Bronchial epithelial cell (primary cell): Measurements from ENCODE around the gene C2orf49. TPM values are rescaled to one million over a fixed set of nuclear protein-coding genes. Genes with fewer than 3 reads are reported as not detected.
A peak's percentile ranks its signal among the peaks of the same experiment; 100 is the strongest.

Source experiments
- DNase-seq: peaks from one replicate; pipeline ENCODE4 v3.0.0-alpha.2; 2010; ENCODE audit warnings: low read depth
- FAIRE-seq: peaks from 2 replicates; lab custom pipeline; 2011; peaks lifted over from hg19 to GRCh38; lab: Jason Lieb, UNC
- H3K27me3 ChIP-seq: 2 replicates; pipeline ENCODE4 v1.5.1; 2011; ENCODE audit warnings: low read length; ENCODE audit not compliant: control insufficient read depth, insufficient read depth
- H3K36me3 ChIP-seq: 2 replicates; pipeline ENCODE4 v1.5.1; 2011; ENCODE audit warnings: low read length; ENCODE audit not compliant: control insufficient read depth, insufficient read depth
- H3K4me3 ChIP-seq: 2 replicates; pipeline ENCODE4 v1.5.1; 2011; ENCODE audit warnings: mild to moderate bottlenecking, low read depth, low read length, control low read depth
- total RNA-seq: library from RNA; depleted of rRNA; stranded (reverse); fragments of >200 nt; gene quantifications from 2 replicates; pipeline ENCODE4 v1.2.1, GENCODE V29; 2014
- TF ChIP-seq, protein P1 (sequence below): IDR thresholded peaks from 2 replicates; pipeline ENCODE4 v1.5.1; 2011; ENCODE audit warnings: mild to moderate bottlenecking, moderate library complexity, low read length, control low read depth, inconsistent platforms; ENCODE audit not compliant: insufficient read depth, severe bottlenecking

The C2orf49 gene
- total RNA-seq, 1 donor from 2014 or later, result 28.2 TPM

DNA sequence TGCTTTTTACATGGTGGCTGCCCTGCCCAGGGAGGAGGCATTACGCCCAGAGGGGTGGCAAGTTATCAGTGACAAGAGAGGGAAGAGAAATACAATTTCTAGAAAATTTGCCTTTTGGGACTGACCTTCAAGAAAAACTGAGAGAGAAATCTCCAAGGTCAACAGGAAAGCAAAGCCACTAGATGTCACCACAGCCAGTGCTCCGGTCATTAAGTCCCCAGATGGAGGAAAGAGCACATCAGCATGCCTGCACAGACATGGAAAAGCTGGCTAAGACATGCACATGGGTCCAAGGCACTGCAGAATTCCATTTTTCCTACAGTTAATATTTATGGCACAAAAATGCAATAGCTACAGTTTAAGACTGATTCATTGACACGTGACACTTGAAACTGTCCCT lies 40.5 kb downstream of the C2orf49 start:
- DNase-seq (no peak), FAIRE-seq (no peak)
- H3K36me3 ChIP-seq, result peaks cover 16% of the 10 kb centered on the region
- TF ChIP-seq, protein P1, sequence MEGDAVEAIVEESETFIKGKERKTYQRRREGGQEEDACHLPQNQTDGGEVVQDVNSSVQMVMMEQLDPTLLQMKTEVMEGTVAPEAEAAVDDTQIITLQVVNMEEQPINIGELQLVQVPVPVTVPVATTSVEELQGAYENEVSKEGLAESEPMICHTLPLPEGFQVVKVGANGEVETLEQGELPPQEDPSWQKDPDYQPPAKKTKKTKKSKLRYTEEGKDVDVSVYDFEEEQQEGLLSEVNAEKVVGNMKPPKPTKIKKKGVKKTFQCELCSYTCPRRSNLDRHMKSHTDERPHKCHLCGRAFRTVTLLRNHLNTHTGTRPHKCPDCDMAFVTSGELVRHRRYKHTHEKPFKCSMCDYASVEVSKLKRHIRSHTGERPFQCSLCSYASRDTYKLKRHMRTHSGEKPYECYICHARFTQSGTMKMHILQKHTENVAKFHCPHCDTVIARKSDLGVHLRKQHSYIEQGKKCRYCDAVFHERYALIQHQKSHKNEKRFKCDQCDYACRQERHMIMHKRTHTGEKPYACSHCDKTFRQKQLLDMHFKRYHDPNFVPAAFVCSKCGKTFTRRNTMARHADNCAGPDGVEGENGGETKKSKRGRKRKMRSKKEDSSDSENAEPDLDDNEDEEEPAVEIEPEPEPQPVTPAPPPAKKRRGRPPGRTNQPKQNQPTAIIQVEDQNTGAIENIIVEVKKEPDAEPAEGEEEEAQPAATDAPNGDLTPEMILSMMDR, result no peak
- H3K4me3 ChIP-seq, result no peak overlapping the region
- no peaks in the 10 kb centered on the region for H3K27me3 ChIP-seq

GRCh38 chr2:105378276-105378840 lies 41.0 kb downstream of the C2orf49 start:
- Histone ChIP-seq H3K27me3 (no peaks in the 10 kb centered on the region), H3K4me3 (no peak overlapping the region), H3K36me3 (peaks cover 13% of the 10 kb centered on the region)
- FAIRE-seq (no peak), DNase-seq (peak; percentile 30)
- TF ChIP-seq, protein P1, result no peak

- TF ChIP-seq, protein P1, result no peak
- DNase-seq (peak; percentile 35), FAIRE-seq (no peak)
- H3K4me3 ChIP-seq, result no peak overlapping the region
- peaks cover 12% of the 10 kb centered on the region for H3K36me3 ChIP-seq
- H3K27me3 ChIP-seq, result no peaks in the 10 kb centered on the region
Measured at GRCh38 chr2:105378921-105379383, 41.6 kb downstream of the C2orf49 start.

GRCh38 chr2:105379741-105380186 lies 42.4 kb downstream of the C2orf49 start:
- TF ChIP-seq, protein P1, result no peak
- Histone ChIP-seq H3K36me3 (peaks cover 16% of the 10 kb centered on the region), H3K4me3 (no peak overlapping the region), H3K27me3 (no peaks in the 10 kb centered on the region)
- no peak for FAIRE-seq
- peak; percentile 55 for DNase-seq

DNA sequence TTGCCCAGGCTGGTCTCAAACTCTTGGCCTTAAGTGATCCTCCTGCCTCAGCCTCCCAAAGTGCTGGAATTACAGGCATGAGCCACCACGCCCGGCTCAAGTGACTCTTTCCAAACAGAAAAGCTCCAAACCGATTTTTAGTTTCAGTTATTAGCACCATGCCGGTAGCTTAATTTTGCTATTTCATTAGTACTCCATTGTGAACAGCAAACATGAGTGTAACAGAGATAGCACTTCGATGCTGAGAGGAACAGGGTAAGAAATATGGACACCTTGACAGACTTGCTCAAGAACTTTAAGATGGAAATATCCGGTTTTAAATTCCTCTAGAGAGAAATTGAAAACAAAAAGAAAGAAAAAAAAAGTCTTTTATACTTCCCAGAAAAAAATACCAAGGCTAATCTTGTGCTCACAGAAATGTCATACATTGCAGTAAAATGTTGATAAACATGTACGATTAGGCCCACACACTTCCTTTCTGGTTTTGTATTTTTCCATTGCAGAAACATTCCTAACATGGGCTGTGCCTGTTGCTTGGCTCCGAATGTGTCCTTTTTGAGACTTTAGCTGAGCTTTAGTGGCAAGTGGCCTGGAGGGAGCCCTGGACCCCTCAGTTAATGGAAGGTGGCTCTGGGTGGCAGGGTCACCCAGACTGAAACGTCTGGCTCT lies 43.2 kb downstream of the C2orf49 start:
- no peaks in the 10 kb centered on the region for H3K27me3 ChIP-seq
- TF ChIP-seq, protein P1, result no peak
- FAIRE-seq (no peak), DNase-seq (no peak)
- H3K4me3 ChIP-seq, result no peak overlapping the region
- H3K36me3 ChIP-seq, result peaks cover 21% of the 10 kb centered on the region
